Lung (tissue), 12 donors: ENCODE data around the gene OLIG2. TPM values are rescaled to one million over a fixed set of nuclear protein-coding genes. Genes with fewer than 3 reads are reported as not detected.

Experiments used
- ATAC-seq: fragments of 200-7000 bp; cut with Tn5 transposase; one replicate; pipeline ENCODE4 v1.9.1; 2020; ENCODE audit warnings: moderate number of reproducible peaks; ENCODE audit not compliant: insufficient read depth, low FRiP score
- DNase-seq, 3 donors: peaks; one replicate each; pipeline ENCODE4 v3.0.0-alpha.2; 2013 to 2017
- H3K27ac ChIP-seq, 2 donors: one replicate each; pipeline ENCODE4 v1.5.1; 2013; ENCODE audit warnings: mild to moderate bottlenecking in 2 of 2, moderate library complexity in 2 of 2, control low read depth in 1 of 2, inconsistent platforms in 1 of 2, low read depth in 1 of 2, low read length in 1 of 2
- H3K27me3 ChIP-seq, 3 donors: one replicate each; pipeline ENCODE4 v1.5.1; 2013; ENCODE audit warnings: low read length in 2 of 3; ENCODE audit not compliant: control insufficient read depth in 3 of 3, insufficient read depth in 3 of 3
- H3K36me3 ChIP-seq, 4 donors: one replicate each; pipeline ENCODE4 v1.5.1; 2013; ENCODE audit warnings: low read length in 4 of 4, mild to moderate bottlenecking in 1 of 4, moderate library complexity in 1 of 4; ENCODE audit not compliant: control insufficient read depth in 4 of 4, insufficient read depth in 4 of 4
- H3K4me1 ChIP-seq, 5 donors: one replicate each; pipeline ENCODE4 v1.5.1; 2013; ENCODE audit warnings: low read length in 5 of 5, mild to moderate bottlenecking in 2 of 5, moderate library complexity in 1 of 5; ENCODE audit not compliant: control insufficient read depth in 5 of 5, insufficient read depth in 5 of 5
- H3K4me3 ChIP-seq: one replicate; pipeline ENCODE4 v1.5.1; 2013; ENCODE audit warnings: mild to moderate bottlenecking, control low read depth, moderate library complexity
- H3K9ac ChIP-seq, 2 donors: one replicate each; pipeline ENCODE4 v1.5.1; 2013; ENCODE audit warnings: low read length in 2 of 2, control low read depth in 1 of 2; ENCODE audit not compliant: insufficient read depth in 1 of 2
- H3K9me3 ChIP-seq, 4 donors: one replicate each; pipeline ENCODE4 v1.5.1; 2013; ENCODE audit warnings: low read length in 3 of 4, mild to moderate bottlenecking in 1 of 4, moderate library complexity in 1 of 4; ENCODE audit not compliant: control insufficient read depth in 4 of 4, insufficient read depth in 3 of 4
- CTCF ChIP-seq: IDR thresholded peaks from 2 replicates; pipeline ENCODE4 v1.5.1; 2012; ENCODE audit warnings: mild to moderate bottlenecking; ENCODE audit errors: control extremely low read depth, extremely low read depth
- WGBS, 2 donors: extraction: QIAGEN DNeasy Blood & Tissue Kit; methylation state at CpG; one replicate each; pipeline ENCODE4 v1.1.7; 2013; 5-methylcytosine and 5-hydroxymethylcytosine counted together
- polyA plus RNA-seq, 2 donors: library from polyadenylated mRNA; stranded (reverse); fragments of 200-250 nt; gene quantifications; one replicate each; pipeline ENCODE4 v1.2.1, GENCODE V29; 2013
- total RNA-seq, 2 donors: library from RNA; depleted of rRNA in 1 of 2; stranded (reverse); fragments of >200 nt in 1 of 2; gene quantifications; one replicate each; pipeline ENCODE4 v1.2.1, GENCODE V29; 2014 to 2021
- donor health status: control.
- donor health status: control.
- donor health status: Bipolar disorder and iron deficiency.
- donor health status: healthy.
- donor health status: DM: yes; HTN: yes; CAD: no.

The OLIG2 gene
- total and polyA plus RNA-seq, 4 donors: 0.04 to 1.3 (median 0.63) TPM

GRCh38 chr21:33046455-33046854 is 20.7 kb downstream of the OLIG2 start:
- H3K27ac ChIP-seq: no peak overlapping the region
- no peak overlapping the region for H3K4me3 ChIP-seq
- H3K36me3 ChIP-seq: no peaks in the 10 kb centered on the region
- no peak for TF ChIP-seq CTCF
- WGBS, 2 donors: 72 to 79% methylated on average over 8 of the region's 8 CpGs
- no peaks in the 10 kb centered on the region for H3K9me3 ChIP-seq
- no peak overlapping the region for H3K9ac ChIP-seq
- peaks cover 6 to 54% (median 31%) of the 10 kb centered on the region in 3 donors for H3K27me3 ChIP-seq
- ATAC-seq: no peak
- DNase-seq: no peak
- H3K4me1 ChIP-seq: peaks cover 0 to 1% (median 0%) of the 10 kb centered on the region in 5 donors

- Histone ChIP-seq H3K4me3 (no peak overlapping the region), H3K9me3 (no peaks in the 10 kb centered on the region), H3K27me3 (peaks cover 6 to 48% (median 26%) of the 10 kb centered on the region in 3 donors), H3K4me1 (peaks cover 0 to 1% (median 0%) of the 10 kb centered on the region in 5 donors), H3K27ac (no peak overlapping the region), H3K9ac (no peak overlapping the region), H3K36me3 (no peaks in the 10 kb centered on the region)
- DNase-seq (no peak), ATAC-seq (no peak)
- no peak for TF ChIP-seq CTCF
- WGBS, 2 donors: 78 to 92% methylated on average over 5 of the region's 5 CpGs
Observed at GRCh38 chr21:33047231-33047630, 21.5 kb downstream of the OLIG2 start.

- Histone ChIP-seq H3K27me3 (peaks cover 0 to 36% (median 7%) of the 10 kb centered on the region in 3 donors), H3K4me1 (no peaks in the 10 kb centered on the region), H3K36me3 (no peaks in the 10 kb centered on the region), H3K9me3 (no peaks in the 10 kb centered on the region), H3K9ac (no peak overlapping the region), H3K27ac (no peak overlapping the region), H3K4me3 (no peak overlapping the region)
- TF ChIP-seq CTCF: no peak
- 89 to 93% methylated on average over 16 of the region's 16 CpGs for WGBS, 2 donors
- ATAC-seq (no peak), DNase-seq (no peak)
Observed at GRCh38 chr21:33051925-33052324, 26.2 kb downstream of the OLIG2 start.

- Histone ChIP-seq H3K36me3 (no peaks in the 10 kb centered on the region), H3K9me3 (no peaks in the 10 kb centered on the region), H3K4me1 (no peaks in the 10 kb centered on the region), H3K4me3 (no peak overlapping the region), H3K9ac (no peak overlapping the region), H3K27ac (no peak overlapping the region), H3K27me3 (peaks cover 0 to 22% (median 2%) of the 10 kb centered on the region in 3 donors)
- TF ChIP-seq CTCF: no peak
- DNase-seq (no peak), ATAC-seq (no peak)
Observed at GRCh38 chr21:33053951-33054350, 28.2 kb downstream of the OLIG2 start.
